ENCODE measurements around the gene COL24A1. TPM values are rescaled to one million over a fixed set of nuclear protein-coding genes. Genes with fewer than 3 reads are reported as not detected.
"Not testable (repeated sequence)": the region's sequence is repeated elsewhere in the genome, so short reads cannot be mapped to it uniquely, and the experiment has no call there.

The COL24A1 gene
- total RNA-seq, 1 donor from 2014 or later, result not detected

GRCh38 chr1:85847356-85847755 lies 309.2 kb downstream of the COL24A1 start:
- H3K9me3 Mint-ChIP-seq, result no peaks in the 10 kb centered on the region
- CTCF ChIA-PET, result no interaction called here
- no peak overlapping the region for H3K27ac Mint-ChIP-seq
- intact Hi-C loops (cut with micrococcal nuclease), result no loop called here
- TF ChIP-seq CTCF (IDR thresholded peaks at IDR 0.05), result no peak
- DNase-seq (no peak), ATAC-seq (ENCODE audit: low read depth) (no peak)
- no peaks in the 10 kb centered on the region for H3K4me1 Mint-ChIP-seq
- POLR2A ChIA-PET, result no interaction called here
- no peaks in the 10 kb centered on the region for H3K36me3 Mint-ChIP-seq (ENCODE audit: low read depth)
- no peak overlapping the region for H3K4me3 Mint-ChIP-seq
- no peaks in the 10 kb centered on the region for H3K27me3 Mint-ChIP-seq

- Mint-ChIP-seq H3K36me3 (ENCODE audit: low read depth) (no peaks in the 10 kb centered on the region), H3K4me3 (no peak overlapping the region), H3K27me3 (no peaks in the 10 kb centered on the region), H3K27ac (no peak overlapping the region), H3K9me3 (no peaks in the 10 kb centered on the region), H3K4me1 (no peaks in the 10 kb centered on the region)
- ChIA-PET POLR2A (no interaction called here), CTCF (no interaction called here)
- no peak for TF ChIP-seq CTCF (IDR thresholded peaks at IDR 0.05)
- intact Hi-C loops (cut with micrococcal nuclease), result no loop called here
- no peak for DNase-seq
- ATAC-seq (ENCODE audit: low read depth), result no peak
These were observed 309.9 kb downstream of the COL24A1 start for GRCh38 chr1:85846706-85847105.

- POLR2A ChIA-PET, result no interaction called here
- H3K4me1 Mint-ChIP-seq, result peaks cover 4% of the 10 kb centered on the region
- H3K27ac Mint-ChIP-seq, result no peak overlapping the region
- H3K4me3 Mint-ChIP-seq, result no peak overlapping the region
- no peak for TF ChIP-seq CTCF (IDR thresholded peaks at IDR 0.05)
- H3K27me3 Mint-ChIP-seq, result no peaks in the 10 kb centered on the region
- H3K9me3 Mint-ChIP-seq, result no peaks in the 10 kb centered on the region
- intact Hi-C loops (cut with micrococcal nuclease), result no loop called here
- DNase-seq (no peak), ATAC-seq (ENCODE audit: low read depth) (no peak)
- CTCF ChIA-PET, result no interaction called here
- H3K36me3 Mint-ChIP-seq (ENCODE audit: low read depth), result no peaks in the 10 kb centered on the region
These were observed 317.1 kb downstream of the COL24A1 start for GRCh38 chr1:85839459-85839858.

GRCh38 chr1:85838238-85838637 lies 318.3 kb downstream of the COL24A1 start:
- no peaks in the 10 kb centered on the region for H3K36me3 Mint-ChIP-seq (ENCODE audit: low read depth)
- TF ChIP-seq CTCF (IDR thresholded peaks at IDR 0.05), result no peak
- no peak overlapping the region for H3K27ac Mint-ChIP-seq
- DNase-seq (no peak), ATAC-seq (ENCODE audit: low read depth) (no peak)
- H3K4me1 Mint-ChIP-seq, result peaks cover 4% of the 10 kb centered on the region
- POLR2A ChIA-PET, result no interaction called here
- H3K27me3 Mint-ChIP-seq, result no peaks in the 10 kb centered on the region
- H3K4me3 Mint-ChIP-seq, result no peak overlapping the region
- H3K9me3 Mint-ChIP-seq, result no peaks in the 10 kb centered on the region
- CTCF ChIA-PET, result no interaction called here
- intact Hi-C loops (cut with micrococcal nuclease), result no loop called here

- no peaks in the 10 kb centered on the region for H3K9me3 Mint-ChIP-seq
- H3K4me3 Mint-ChIP-seq, result no peak overlapping the region
- no peak overlapping the region for H3K27ac Mint-ChIP-seq
- ATAC-seq (ENCODE audit: low read depth) (no peak), DNase-seq (no peak)
- no peaks in the 10 kb centered on the region for H3K36me3 Mint-ChIP-seq (ENCODE audit: low read depth)
- intact Hi-C loops (cut with micrococcal nuclease), result no loop called here
- ChIA-PET CTCF (interaction anchor here (1.2 kb wide), 1 partner anchor 13 kb away, joined by 3 read pairs; no protein-coding TSS in a partner anchor), POLR2A (no interaction called here)
- TF ChIP-seq CTCF (IDR thresholded peaks at IDR 0.05), result no peak
- peaks cover 4% of the 10 kb centered on the region for H3K4me1 Mint-ChIP-seq
- H3K27me3 Mint-ChIP-seq, result no peaks in the 10 kb centered on the region
These were observed 319.8 kb downstream of the COL24A1 start for GRCh38 chr1:85836736-85837135.

- ATAC-seq (ENCODE audit: low read depth); H3K36me3 Mint-ChIP-seq (ENCODE audit: low read depth); CTCF ChIA-PET; H3K27me3 Mint-ChIP-seq; H3K27ac Mint-ChIP-seq; POLR2A ChIA-PET; H3K4me3 Mint-ChIP-seq; H3K4me1 Mint-ChIP-seq; DNase-seq; intact Hi-C loops (cut with micrococcal nuclease); H3K9me3 Mint-ChIP-seq: not testable (repeated sequence)
These were observed 323.4 kb downstream of the COL24A1 start for GRCh38 chr1:85833165-85833564.
